Stimulated activated CD4-positive, alpha-beta T cell treated with anti-CD3 and anti-CD28 coated beads, Interleukin-1b, Interleukin-23, amount 100 ng/mL, for 48 hours (primary cell): ENCODE results near the gene CTXN3.
"Not testable (repeated sequence)": the region's sequence is repeated elsewhere in the genome, so short reads cannot be mapped to it uniquely, and the experiment has no call there.

ENCODE experiments used
- DNase-seq: peaks from one replicate; pipeline ENCODE4 v3.0.0-alpha.2; 2020

CTXN3 gene

GRCh38 chr5:127652952-127653611 is 4.2 kb downstream of the CTXN3 start:
- no peak for DNase-seq

GRCh38 chr5:127656825-127657224 is 7.9 kb downstream of the CTXN3 start:
- no peak for DNase-seq

GRCh38 chr5:127660047-127660733 is 11.3 kb downstream of the CTXN3 start:
- no peak for DNase-seq

GRCh38 chr5:127664093-127664492 is 15.2 kb downstream of the CTXN3 start:
- DNase-seq: no peak

- DNase-seq: no peak
These were observed 16.8 kb downstream of the CTXN3 start for GRCh38 chr5:127665641-127666040.

GRCh38 chr5:127666043-127666716 is 17.3 kb downstream of the CTXN3 start:
- DNase-seq: no peak

GRCh38 chr5:127667926-127668325 is 19.0 kb downstream of the CTXN3 start:
- no peak for DNase-seq

- DNase-seq: no peak
These were observed 22.3 kb downstream of the CTXN3 start for GRCh38 chr5:127671218-127671617.

GRCh38 chr5:127673117-127673800 is 24.4 kb downstream of the CTXN3 start:
- DNase-seq: no peak

- DNase-seq: not testable (repeated sequence)
These were observed 28.1 kb downstream of the CTXN3 start for GRCh38 chr5:127676951-127677350.

- not testable (repeated sequence) for DNase-seq
These were observed 30.9 kb downstream of the CTXN3 start for GRCh38 chr5:127679691-127680330.

- no peak for DNase-seq
These were observed 31.7 kb downstream of the CTXN3 start for GRCh38 chr5:127680595-127680994.

- no peak for DNase-seq
These were observed 34.1 kb downstream of the CTXN3 start for GRCh38 chr5:127683008-127683407.

- no peak for DNase-seq
These were observed 36.0 kb downstream of the CTXN3 start for GRCh38 chr5:127684726-127685467.

GRCh38 chr5:127685662-127686061 is 36.8 kb downstream of the CTXN3 start:
- no peak for DNase-seq

GRCh38 chr5:127686424-127686823 is 37.5 kb downstream of the CTXN3 start:
- DNase-seq: no peak

GRCh38 chr5:127694518-127695171 is 45.8 kb downstream of the CTXN3 start:
- no peak for DNase-seq

GRCh38 chr5:127695346-127695745 is 46.5 kb downstream of the CTXN3 start:
- no peak for DNase-seq

GRCh38 chr5:127696683-127697082 is 47.8 kb downstream of the CTXN3 start:
- no peak for DNase-seq

- DNase-seq: no peak
These were observed 49.2 kb downstream of the CTXN3 start for GRCh38 chr5:127697894-127698600.

- DNase-seq: no peak
These were observed 50.5 kb downstream of the CTXN3 start for GRCh38 chr5:127699416-127699815.
